Glutamatergic neuron (in vitro differentiated cells): ENCODE results near the gene HSD11B1L. TPM values are rescaled to one million over a fixed set of nuclear protein-coding genes. Genes with fewer than 3 reads are reported as not detected.

Experiments
- DNase-seq: peaks from one replicate; pipeline ENCODE4 v3.0.0; 2022
- H3K27ac Mint-ChIP-seq: one replicate; pipeline ENCODE4 v1.8.0; 2020; ENCODE audit warnings: mild to moderate bottlenecking, mixed read lengths, inconsistent platforms; ENCODE audit not compliant: unreplicated experiment
- H3K27me3 Mint-ChIP-seq: one replicate; pipeline ENCODE4 v1.8.0; 2020; ENCODE audit warnings: mild to moderate bottlenecking, moderate library complexity, mixed read lengths, inconsistent platforms; ENCODE audit not compliant: unreplicated experiment
- H3K36me3 Mint-ChIP-seq: one replicate; pipeline ENCODE4 v1.8.0; 2020; ENCODE audit warnings: mild to moderate bottlenecking, mixed read lengths, inconsistent platforms; ENCODE audit not compliant: unreplicated experiment
- H3K4me1 Mint-ChIP-seq: one replicate; pipeline ENCODE4 v1.8.0; 2020; ENCODE audit warnings: mild to moderate bottlenecking, low read depth, mixed read lengths, inconsistent platforms; ENCODE audit not compliant: unreplicated experiment
- H3K4me3 Mint-ChIP-seq: one replicate; pipeline ENCODE4 v1.8.0; 2020; ENCODE audit warnings: mild to moderate bottlenecking, mixed read lengths, inconsistent platforms; ENCODE audit not compliant: unreplicated experiment
- H3K9me3 Mint-ChIP-seq: one replicate; pipeline ENCODE4 v1.8.0; 2020; ENCODE audit warnings: mild to moderate bottlenecking, moderate library complexity, mixed read lengths, inconsistent platforms; ENCODE audit not compliant: unreplicated experiment
- CTCF ChIP-seq: fragments of 200-600 bp; sonication (generic); IDR thresholded peaks from one replicate; pipeline ENCODE4 v1.5.0; 2021; ENCODE audit not compliant: partially characterized antibody, unreplicated experiment
- total RNA-seq: library from RNA; stranded (reverse); fragmentation: NEBNext Ultra II Directional; extraction: Animal tissue kit (Norgen Biotek cat#: 25700); gene quantifications from one replicate; pipeline ENCODE4 v1.2.1, GENCODE V29; 2021; ENCODE audit not compliant: unreplicated experiment

HSD11B1L gene
- total RNA-seq, 1 donor from 2014 or later: 64.4 TPM

DNA sequence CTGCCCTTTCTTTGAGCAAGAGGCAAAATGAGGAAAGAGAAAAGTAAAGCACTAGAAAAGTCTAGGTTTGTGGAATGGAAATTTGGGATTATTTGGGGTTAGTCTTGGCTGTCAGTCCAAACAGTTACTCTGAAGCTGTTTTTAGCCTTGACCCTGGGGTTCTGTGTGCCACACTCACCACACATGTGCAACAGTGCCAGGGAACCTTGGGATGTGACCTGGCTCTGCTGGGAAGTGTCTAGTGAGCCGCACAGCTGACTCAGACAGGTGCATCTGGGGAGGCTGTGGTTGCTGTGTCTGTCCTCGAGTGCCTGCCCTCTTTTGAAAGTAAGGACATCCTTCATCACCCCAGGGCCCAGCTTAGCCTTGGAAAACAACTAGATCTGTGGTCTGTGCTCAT is 16.3 kb upstream of the HSD11B1L start:
- Mint-ChIP-seq H3K4me1 (peaks cover 3% of the 10 kb centered on the region), H3K9me3 (no peaks in the 10 kb centered on the region), H3K36me3 (no peaks in the 10 kb centered on the region), H3K4me3 (no peak overlapping the region), H3K27ac (no peak overlapping the region), H3K27me3 (peaks cover 2% of the 10 kb centered on the region)
- DNase-seq: no peak
- no peak for TF ChIP-seq CTCF

- peak overlapping the region; percentile 9 for H3K4me3 Mint-ChIP-seq
- peaks cover 2% of the 10 kb centered on the region for H3K27me3 Mint-ChIP-seq
- no peak for DNase-seq
- peak overlapping the region; percentile 75 for H3K27ac Mint-ChIP-seq
- TF ChIP-seq CTCF: no peak
- H3K4me1 Mint-ChIP-seq: peaks cover 3% of the 10 kb centered on the region
- H3K9me3 Mint-ChIP-seq: peaks cover 3% of the 10 kb centered on the region
- no peaks in the 10 kb centered on the region for H3K36me3 Mint-ChIP-seq
Measured at GRCh38 chr19:5665781-5666513, 14.9 kb upstream of the HSD11B1L start.

- peak overlapping the region; percentile 62 for H3K27ac Mint-ChIP-seq
- H3K4me1 Mint-ChIP-seq: peaks cover 4% of the 10 kb centered on the region
- H3K27me3 Mint-ChIP-seq: peaks cover 4% of the 10 kb centered on the region
- no peak for DNase-seq
- peaks cover 3% of the 10 kb centered on the region for H3K9me3 Mint-ChIP-seq
- no peak overlapping the region for H3K4me3 Mint-ChIP-seq
- no peak for TF ChIP-seq CTCF
- H3K36me3 Mint-ChIP-seq: peaks cover 3% of the 10 kb centered on the region
Measured at GRCh38 chr19:5666921-5667610, 13.8 kb upstream of the HSD11B1L start.

GRCh38 chr19:5667751-5668271 is 13.0 kb upstream of the HSD11B1L start:
- peaks cover 3% of the 10 kb centered on the region for H3K36me3 Mint-ChIP-seq
- no peak for TF ChIP-seq CTCF
- H3K4me1 Mint-ChIP-seq: peaks cover 4% of the 10 kb centered on the region
- DNase-seq: no peak
- H3K27me3 Mint-ChIP-seq: peaks cover 4% of the 10 kb centered on the region
- H3K9me3 Mint-ChIP-seq: peaks cover 5% of the 10 kb centered on the region
- no peak overlapping the region for H3K4me3 Mint-ChIP-seq
- no peak overlapping the region for H3K27ac Mint-ChIP-seq

- H3K36me3 Mint-ChIP-seq: peaks cover 3% of the 10 kb centered on the region
Measured at GRCh38 chr19:5669212-5669611, 11.6 kb upstream of the HSD11B1L start.

More at GRCh38 chr19:5669212-5669611, 11.6 kb upstream of the HSD11B1L start:
- DNase-seq: no peak
- H3K9me3 Mint-ChIP-seq: peaks cover 9% of the 10 kb centered on the region
- H3K27me3 Mint-ChIP-seq: peaks cover 4% of the 10 kb centered on the region
- H3K27ac Mint-ChIP-seq: no peak overlapping the region
- peaks cover 4% of the 10 kb centered on the region for H3K4me1 Mint-ChIP-seq
- H3K4me3 Mint-ChIP-seq: no peak overlapping the region
- no peak for TF ChIP-seq CTCF
